Measurements from ENCODE around the gene MAPK11.

The MAPK11 gene

DNA sequence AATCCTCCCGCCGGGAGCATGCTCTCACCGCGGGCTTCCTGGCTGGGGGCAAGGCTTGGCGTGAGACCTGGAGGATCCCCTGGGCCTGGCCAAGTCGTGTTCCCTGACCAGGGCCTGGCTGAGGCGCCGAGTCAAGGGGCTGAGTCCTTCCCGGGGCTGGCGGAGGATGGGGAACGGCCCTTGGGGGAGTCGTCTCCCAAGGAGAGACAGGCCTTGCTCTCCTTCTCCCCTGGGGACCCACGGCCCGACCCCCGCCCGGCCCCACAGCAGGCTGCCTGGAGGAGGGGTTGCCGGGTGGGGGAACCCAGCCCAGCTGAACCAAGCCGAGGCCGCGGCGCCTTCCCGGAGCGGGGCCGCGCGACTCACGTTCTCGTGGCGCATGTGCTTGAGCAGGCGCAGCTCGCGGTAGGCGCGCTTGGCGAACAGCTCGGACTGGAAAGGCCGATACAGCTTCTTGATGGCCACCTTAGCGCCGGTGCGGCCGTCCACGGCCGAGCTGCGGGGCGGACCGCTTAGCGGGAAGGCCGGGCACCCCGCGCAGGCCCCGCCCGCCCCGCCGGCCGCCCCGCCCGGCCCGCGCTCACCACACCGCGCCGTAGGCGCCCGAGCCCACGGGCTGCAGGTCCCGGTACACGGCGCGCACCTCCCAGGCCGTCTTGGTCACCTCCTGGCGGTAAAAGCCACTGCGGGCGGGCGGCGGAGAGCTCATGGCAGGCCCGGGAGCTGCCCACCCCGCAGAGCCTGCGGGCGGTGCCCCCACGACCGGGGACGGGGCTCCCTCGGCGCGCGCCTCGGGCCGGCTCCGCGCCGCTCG is 9.2 kb downstream of the MAPK11 start:
- peak; percentile 42 for DNase-seq (ENCODE audit: low spot score)

DNA sequence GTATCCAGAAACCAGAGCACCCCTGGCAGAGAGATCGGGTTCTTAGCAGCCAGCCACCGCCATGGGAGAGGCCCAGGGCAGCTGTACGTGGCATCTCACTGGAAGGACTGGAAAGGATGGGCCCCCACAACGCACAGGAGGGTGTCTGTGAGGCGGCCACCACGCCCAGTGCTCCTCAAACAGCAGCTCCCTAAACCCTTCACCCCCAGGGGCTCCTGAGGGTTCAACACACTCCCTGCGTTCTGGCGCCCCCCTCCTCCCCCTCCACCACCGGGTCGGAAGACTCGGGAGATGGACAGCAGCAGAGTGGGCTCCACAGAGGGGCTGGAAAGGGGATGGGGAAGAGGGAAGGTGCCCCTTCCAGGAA is 9.8 kb downstream of the MAPK11 start:
- DNase-seq (ENCODE audit: low spot score): no peak

DNA sequence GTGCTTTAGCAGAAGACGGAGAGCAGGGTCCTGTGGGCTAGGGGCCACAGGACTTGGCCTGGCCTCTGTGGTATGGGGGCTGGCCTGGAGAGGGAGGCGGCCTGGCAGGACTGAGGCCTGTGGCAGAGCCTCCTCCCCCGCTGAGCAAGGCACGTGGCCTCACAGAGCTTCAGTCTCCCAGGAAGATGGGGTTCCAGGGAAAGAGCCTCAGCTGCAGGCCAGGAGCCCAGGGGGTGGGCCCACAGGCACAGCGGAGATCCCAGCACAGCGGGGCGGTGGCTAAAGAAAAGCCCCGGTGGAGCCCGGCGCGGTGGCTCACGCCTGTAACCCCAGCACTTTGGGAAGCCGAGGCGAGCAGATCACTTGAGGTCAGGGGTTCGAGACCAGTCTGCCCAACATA is 10.9 kb downstream of the MAPK11 start:
- DNase-seq (ENCODE audit: low spot score): no peak

DNA sequence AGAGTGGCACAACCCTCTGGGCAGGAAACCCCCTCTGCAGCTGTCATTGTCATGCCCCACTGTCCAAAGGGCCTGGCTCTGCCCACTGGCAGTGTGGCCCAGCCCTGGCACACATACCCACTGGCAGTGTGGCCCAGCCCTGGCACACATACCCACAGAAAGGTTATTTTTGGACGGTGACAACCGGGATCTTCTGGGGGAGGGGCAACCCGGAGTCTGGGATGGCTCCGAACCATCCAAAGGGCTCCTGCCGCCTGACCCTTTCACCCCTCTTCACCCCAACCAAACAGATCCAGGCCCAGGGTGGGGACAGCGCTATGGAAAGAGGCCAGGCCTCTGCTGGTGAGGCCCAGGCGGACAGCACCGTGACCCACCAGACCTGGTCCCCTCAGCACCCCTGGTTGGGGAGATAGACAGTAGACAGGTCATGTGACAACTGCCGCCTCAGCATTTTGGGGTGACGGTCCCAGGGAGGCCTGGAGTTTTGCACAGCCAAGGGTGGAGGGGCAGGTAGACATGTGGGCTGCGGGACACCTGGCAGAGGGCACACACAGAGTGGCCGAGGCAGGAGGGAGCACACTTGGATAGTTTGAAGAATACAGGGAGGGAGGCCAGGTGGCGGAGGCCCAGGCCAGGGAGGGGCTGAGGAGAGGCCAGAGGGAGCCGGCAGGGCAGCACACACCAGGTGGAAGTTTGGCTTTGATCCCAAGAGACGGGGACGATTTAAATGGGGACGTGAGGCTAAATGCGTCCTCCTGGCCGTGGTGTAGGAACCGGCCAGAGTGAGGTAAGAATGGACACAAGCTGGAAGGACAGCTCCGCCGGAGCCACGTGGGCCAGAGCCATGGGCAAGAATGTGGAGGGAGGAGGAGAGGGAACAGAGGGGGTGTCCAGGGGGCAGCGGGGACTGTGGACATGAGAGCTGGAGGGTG is 11.6 kb downstream of the MAPK11 start:
- DNase-seq (ENCODE audit: low spot score): no peak

DNA sequence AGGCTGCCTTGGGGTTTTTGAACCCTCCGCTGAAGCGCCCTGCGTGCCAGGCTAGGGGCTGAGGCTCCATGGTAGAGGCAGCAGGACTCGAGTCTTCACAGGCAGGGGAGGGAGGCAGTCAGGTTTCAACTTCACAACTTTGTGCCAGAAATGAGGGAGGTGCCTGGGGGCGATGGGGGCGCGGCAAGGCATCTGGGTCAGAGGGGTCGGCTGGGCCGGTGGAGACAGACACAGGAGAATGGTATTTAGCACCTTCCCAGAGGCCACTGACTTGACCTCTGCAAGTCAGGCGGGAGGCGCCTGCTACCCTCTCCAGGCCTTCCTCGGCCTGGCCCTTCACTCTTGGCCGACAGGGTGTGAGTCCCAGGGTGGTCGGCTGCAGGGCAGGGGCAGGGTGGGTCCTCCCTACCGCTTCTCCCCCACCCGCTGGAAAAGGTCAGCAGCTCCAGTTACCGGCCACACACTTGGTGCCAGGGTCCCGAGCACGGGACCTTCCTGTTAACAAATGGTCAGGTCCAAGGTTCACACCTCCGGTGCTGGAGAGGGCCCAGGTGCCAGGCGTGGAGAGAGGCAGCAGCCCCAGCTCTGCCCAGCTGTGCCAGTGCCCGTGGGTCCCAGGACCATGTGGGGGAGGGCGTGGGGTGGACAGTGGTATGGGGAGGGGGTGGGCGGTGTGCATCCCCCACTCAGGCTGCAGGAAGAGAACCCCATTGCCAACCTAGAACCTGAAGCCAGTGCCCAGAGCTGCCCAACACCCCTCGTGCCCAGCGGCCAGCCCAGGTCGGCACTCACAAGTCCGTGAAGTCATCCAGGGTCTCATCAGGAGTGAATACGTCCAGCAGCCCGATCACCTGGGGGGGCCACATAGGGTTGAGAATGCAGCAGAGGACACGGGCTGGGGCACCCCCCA is 12.5 kb downstream of the MAPK11 start:
- no peak for DNase-seq (ENCODE audit: low spot score)

DNA sequence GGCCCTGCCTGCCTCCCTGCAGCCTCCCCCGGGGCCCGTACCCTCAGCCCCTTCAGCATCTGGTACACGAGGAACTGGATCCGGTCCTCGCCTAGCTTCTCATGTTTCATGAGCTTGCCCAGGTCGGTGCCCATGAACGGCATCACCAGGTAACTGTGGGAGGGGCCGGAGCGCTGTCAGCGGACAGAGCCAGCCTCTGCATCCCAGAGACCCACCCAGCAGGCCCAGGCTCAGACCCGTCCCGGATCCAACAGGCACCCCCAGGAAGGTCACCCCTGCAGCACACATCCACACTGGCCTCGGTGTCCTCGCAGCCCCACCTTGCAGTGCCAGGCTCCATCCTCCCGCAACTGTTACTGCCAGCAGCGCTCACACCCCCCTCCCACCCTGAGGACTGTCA is 13.1 kb downstream of the MAPK11 start:
- DNase-seq (ENCODE audit: low spot score): no peak

DNA sequence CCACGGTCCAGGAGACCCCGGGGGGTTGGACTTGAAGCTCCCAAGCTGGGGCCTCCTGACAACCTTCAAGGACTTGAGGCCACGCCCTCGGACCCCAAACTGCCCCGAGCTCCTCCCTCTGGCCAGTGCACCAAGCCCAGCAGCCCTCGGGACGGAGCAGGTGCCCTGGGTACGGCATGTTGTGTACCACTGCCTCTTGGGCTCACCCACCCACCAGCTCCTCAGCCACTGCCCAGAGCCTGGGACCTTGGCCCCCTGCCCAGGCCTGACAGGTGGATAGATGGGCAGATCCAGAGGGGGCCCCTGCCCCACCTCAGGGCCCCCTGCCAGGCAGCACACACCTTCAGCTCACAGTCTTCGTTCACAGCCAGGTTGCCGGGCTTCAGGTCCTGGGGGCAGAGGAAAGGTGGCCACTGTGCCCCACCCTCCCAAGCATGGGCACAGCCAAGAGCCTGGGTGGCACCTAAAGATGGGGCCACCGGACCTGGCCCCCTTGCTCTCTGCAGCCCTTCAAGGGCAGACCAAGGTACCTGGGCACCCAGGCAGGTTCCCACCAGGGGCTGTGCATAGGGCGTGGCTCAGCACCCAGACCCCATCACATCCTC is 13.8 kb downstream of the MAPK11 start:
- DNase-seq (ENCODE audit: low spot score): no peak

DNA sequence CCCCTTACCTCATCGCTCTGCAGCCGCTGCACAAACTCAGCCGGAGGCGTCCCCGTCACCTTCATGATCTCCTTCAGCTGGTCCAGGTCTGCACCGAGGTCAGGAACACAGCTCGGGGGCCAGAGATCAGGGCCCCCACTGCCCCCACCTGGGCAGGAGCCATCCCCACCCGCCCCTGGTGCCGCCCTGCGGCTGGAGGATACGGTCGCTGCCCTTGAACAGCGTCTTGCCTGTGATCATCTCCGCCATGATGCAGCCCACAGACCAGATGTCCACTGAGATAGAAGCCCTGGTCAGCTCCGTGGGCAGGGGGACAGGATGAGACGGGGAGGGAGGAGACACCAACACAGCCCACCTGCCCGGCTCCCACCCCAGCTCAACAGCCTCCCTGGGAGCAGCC is 14.6 kb downstream of the MAPK11 start:
- DNase-seq (ENCODE audit: low spot score): no peak

DNA sequence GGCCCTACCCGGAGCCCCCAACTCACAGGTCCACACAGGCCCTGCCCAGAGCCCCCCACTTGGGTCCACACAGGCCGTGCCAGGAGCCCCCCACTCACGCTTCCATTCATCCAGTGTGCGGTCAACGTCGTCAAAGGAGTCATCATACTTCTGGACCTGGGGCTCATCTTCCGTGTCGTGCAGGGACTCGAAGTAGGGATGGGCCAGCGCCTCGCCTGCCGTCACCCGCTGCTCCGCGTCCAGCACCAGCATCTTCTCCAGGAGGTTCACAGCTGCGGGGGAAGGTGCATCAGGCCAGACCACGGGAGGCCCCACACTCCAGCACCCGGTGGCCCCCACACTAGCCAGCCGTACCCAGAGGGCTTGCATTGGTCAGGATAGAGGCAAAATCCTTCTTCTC is 15.1 kb downstream of the MAPK11 start:
- DNase-seq (ENCODE audit: low spot score): no peak

DNA sequence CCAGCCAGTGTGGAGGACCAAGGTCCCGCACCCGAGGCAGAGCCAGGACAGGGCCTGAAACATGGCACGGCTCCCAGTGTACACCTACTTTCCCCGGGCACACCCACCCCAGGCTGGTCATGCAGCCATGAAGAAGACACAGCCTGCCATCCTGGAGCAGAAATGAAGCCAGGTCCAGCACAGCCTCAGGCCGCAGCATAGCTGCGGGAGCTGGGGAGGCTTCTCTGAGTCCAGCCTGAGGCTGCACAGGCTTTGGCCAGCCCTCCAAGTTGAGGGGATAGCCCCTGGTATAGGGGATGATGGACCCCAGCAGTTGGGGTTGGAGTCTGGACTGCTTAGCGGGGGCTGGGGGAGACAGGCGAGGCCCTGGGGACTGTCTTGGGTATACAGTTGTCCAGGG is 16.2 kb downstream of the MAPK11 start:
- no peak for DNase-seq (ENCODE audit: low spot score)

DNA sequence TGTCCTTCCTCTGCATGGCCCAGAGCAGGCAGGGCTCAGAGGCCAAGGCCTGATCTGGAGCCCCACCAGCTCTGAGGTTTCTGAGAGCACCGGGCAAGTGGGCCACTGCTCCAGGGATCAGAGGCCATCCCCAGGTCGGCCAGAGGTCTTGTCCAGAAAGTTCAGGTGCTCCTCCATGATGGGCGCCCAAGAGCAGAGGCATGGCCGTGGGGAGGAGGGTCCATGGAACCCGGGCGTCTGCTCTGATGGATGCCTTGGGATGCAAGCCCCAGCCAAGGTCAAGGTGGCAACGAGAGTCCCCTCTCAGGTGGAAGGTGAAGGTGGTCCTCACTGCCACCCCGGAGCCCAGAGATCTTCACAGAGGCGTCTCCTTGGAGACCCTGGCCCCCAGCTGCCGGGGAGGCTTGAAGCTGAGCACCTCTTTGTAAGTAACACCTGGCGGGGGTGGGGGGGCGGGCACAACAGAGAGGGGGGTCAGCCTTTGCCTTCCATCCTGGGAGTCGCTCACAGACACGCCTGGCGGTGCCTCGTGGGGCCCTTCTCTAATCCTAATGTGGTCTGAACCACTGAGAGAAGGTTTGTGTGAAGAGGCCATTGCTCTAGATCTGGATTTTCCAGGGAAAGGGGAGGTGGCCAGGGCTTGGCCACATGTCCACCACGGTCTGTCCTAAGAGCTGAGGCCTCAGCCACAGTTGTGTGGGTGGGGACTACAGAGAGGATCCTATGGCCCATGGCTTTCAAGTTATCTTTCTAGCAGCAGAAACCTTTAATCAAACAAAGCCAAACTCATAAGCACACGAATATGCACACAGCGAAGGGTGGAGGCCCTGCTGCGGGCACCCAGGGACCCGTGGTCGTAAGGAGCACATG is 16.9 kb downstream of the MAPK11 start:
- no peak for DNase-seq (ENCODE audit: low spot score)

DNA sequence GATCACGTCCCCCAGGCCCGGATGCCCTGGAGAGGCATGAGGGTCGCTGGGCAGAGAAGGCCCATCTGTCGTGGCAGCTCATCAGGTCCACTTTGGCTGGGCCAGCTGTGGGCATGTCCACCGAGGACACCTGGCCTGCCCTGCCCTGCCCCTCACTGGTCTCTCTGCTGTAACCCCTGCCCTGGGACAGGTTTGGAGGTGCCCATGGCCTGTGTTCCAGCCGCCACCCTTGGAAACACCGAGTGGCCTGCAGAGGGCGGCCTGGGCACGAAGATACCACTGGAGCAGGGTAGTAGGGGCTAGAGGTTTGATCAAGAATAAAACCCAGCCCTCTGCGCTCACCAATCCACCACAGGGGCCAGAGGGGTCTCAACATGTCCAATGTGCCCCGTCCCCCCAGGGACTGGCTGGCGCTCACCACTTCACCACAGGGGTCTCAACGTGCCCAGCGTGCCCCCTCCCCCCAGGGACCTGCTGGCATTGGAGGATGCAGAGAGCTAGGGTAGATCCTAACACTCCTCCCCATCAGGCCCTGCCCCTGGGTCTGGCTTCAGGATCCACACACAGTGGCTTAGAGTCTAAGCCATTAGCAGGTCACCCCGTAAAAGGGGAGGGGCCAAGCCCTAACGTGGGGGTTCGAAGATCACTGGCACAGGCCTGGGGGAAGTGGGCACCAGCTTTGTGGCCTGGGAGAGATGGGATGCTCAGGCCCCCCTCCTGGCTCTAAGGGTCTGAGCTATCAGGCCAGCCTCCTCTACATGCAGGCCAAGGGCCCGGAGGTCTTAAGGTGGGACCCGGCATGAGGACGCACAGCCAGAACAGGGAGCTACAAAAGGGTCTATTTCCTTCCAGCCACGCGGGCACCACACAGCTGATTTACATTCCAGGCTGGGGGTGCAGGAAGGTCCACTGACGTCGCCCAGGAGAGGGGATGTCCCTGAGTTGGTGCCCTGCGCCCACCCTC is 17.8 kb downstream of the MAPK11 start:
- DNase-seq (ENCODE audit: low spot score): peak; percentile 59

DNA sequence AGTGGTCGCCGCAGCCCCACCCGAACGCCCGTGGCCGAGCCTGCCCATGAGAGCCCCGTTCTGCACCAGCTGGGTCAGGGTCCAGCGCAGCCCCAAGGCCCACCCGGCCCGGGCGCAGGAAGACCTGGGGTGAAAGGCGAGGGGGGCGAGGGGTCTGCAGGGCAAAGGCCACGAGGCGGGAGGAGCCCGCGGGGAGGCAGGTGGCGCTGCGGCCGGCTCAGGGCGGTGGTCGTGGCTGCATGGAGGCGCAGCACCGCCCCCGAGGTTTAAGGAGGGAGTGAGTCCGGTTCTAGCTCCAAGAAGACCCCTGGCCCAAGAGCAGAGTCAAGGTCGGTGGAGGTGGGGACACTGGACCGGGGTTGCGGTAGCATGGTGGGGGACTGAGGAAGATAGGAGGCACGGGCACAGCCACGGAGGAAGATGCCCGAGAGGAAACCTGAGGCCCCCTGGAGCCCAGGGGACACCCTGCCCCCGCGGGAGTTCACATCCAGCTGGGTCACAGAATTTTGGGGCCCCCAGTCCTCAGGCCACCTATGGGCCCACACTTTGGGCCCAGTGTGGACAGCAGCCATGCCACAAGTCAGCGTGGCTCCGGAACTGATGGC is 18.6 kb downstream of the MAPK11 start:
- DNase-seq (ENCODE audit: low spot score): no peak

DNA sequence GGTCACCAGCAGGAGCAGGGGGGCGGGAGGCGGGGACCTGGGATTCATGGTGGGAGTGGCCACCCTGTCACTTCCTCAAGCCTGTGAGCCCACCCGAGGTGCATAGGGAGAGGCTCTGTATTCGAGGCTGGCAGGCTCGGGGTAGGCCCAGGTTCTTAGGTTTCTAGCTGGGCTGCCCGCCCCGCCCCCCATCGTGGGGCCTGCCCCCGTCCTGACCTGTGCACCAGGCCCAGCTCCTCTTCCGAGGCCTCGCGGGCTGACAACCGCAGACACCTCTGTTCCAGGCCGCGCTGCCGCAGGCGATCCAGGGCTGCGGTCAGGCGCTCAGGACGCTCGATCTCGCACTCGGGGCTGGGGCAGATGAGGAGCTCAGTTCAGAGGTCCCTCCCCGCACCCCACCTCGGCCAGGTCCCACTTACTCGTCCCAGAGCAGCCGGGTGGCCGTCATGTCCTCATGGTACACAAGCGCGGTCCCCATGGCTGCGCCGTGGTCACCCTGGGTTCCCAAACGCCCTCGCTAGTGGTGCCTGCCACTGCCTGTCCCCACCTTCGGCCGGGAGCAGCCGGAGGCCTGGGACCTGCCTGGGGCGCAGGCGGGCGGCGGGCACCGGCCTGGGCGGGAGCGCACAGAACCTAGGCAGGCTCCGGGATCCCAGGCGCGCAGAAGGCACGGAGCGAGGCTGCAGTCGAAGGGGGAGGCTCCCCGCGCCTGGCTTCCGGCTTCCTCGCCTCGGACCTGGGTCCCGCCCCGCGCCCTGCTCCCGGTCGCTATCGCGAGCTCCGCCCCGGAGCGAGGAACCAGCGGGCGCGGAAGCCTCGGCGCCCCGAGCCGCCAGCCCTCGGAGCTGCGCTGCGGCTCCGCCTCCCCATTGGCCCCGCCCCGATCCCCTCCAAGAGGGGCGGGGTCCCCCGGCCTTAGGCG is 19.4 kb downstream of the MAPK11 start, which contains the start of gene HDAC10:
Gene HDAC10, minus strand, starts transcription at position 711 of the 922 bp plus-strand sequence. Its CDS starts 233 bp downstream, at position 478.
- DNase-seq (ENCODE audit: low spot score): peak; percentile 50

DNA sequence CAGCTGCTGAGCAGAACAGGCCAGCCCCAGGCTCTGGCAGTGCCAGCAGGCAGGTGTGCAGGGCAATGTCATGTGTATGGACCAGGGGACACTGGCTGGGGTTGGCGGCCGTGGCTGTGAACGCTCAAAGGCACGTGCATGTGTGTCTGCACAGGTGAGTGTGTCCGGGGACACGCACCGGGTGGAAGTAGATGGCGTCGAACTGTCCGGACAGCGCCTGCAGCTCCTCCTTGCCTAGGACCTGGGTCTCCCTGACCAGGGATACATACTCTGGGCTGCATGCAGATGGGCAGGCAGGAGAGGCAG is 20.0 kb downstream of the MAPK11 start:
- no peak for DNase-seq (ENCODE audit: low spot score)

DNA sequence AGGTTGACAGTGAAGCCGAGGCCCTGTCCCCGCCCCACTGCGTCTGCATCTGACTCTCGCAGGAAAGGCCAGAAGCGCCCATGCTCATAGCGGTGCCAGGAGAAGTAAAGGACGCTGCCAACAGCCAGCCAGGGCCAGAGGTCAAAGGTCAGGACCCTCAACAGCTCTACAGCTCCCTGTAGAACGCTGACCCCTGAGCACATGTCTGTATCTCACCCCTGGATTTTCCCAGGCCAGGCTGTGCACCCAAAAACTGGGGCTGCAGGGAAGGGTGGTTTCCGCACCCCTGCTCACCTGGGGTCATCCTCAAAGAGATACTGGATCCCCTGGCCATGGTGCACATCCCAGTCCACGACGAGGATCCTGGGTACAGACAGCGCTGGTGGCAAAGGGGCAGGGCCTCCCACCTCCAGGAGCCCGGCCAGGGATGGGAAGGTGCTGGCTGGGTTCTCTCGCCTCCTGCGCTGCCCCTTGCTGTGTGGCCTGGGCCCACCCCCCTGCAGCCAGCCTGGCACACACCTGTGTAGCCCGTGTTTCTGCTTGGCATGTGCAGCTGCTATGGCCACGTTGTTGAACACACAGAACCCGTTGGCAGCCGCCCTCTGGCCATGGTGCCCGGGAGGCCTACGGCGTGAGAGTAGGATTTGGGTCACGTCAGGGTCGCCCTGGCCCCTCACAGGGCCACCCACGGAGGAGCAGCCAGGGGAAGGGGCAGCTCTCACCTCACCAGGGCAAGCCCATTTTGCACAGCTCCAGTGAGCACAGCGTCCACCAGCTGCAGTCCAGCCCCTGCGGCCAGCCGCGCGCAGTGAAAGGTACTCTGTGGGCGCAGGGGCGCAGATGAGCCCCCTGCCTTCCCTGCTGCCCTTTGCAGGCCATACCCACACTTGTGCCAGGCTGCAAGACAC is 20.6 kb downstream of the MAPK11 start:
- DNase-seq (ENCODE audit: low spot score): no peak
